Panc1 (cell line): ENCODE measurements around the gene ITGA2B. TPM values are rescaled to one million over a fixed set of nuclear protein-coding genes. Genes with fewer than 3 reads are reported as not detected.

Experiments
- ATAC-seq: fragments of 200-7000 bp; cut with Tn5 transposase; 2 replicates; pipeline ENCODE4 v1.9.1; 2020; ENCODE audit warnings: mild to moderate bottlenecking, moderate library complexity
- BruUV-seq: library from RNA; stranded (reverse); fragments of 400-500 nt; replicated peaks from 2 replicates; lab custom pipeline; 2021; lab: Mats Ljungman, UMichigan
- CTCF ChIA-PET: fragments of 300-600 bp; sonication (Branson Sonifier 250); formaldehyde crosslinking; loops from one replicate; lab custom pipeline; 2022; ENCODE audit warnings: antibody characterized with exemption; lab: Charles Lee
- POLR2A ChIA-PET: fragments of 300-600 bp; sonication (Branson Sonifier 250); formaldehyde crosslinking; loops from one replicate; lab custom pipeline; 2022; ENCODE audit warnings: antibody characterized with exemption; lab: Charles Lee
- DNase-seq: peaks from one replicate; pipeline ENCODE4 v3.0.0-alpha.2; 2010; ENCODE audit warnings: low read depth, low spot score
- H3K27ac ChIP-seq: 2 replicates; pipeline ENCODE4 v1.5.1; 2011; ENCODE audit warnings: mild to moderate bottlenecking, low read length, inconsistent platforms
- H3K27me3 ChIP-seq: fragments of 200-500 bp; sonication (Bioruptor generic); 2 replicates; pipeline ENCODE4 v1.6.0; 2014; ENCODE audit warnings: low read length, inconsistent platforms; ENCODE audit not compliant: control insufficient read depth, insufficient read depth
- H3K36me3 ChIP-seq: fragments of 200-500 bp; sonication (Bioruptor generic); 2 replicates; pipeline ENCODE4 v1.5.1; 2014; ENCODE audit warnings: inconsistent platforms, mild to moderate bottlenecking, low read length, moderate library complexity; ENCODE audit not compliant: control insufficient read depth, insufficient read depth
- H3K4me1 ChIP-seq: 2 replicates; pipeline ENCODE4 v1.5.1; 2011; ENCODE audit warnings: inconsistent platforms, mild to moderate bottlenecking, low read length, moderate library complexity; ENCODE audit not compliant: control insufficient read depth, insufficient read depth
- H3K4me3 ChIP-seq, 2 experiments: 2 replicates each; pipeline ENCODE4 v1.5.1; 2011 to 2012; ENCODE audit warnings: low read depth in 2 of 2, low read length in 2 of 2, mild to moderate bottlenecking in 2 of 2, inconsistent platforms in 1 of 2, moderate library complexity in 1 of 2
- H3K9me3 ChIP-seq: fragments of 200-500 bp; sonication (Bioruptor generic); 2 replicates; pipeline ENCODE4 v1.5.1; 2014; ENCODE audit warnings: low read depth, mild to moderate bottlenecking, inconsistent platforms, low read length, moderate library complexity; ENCODE audit not compliant: control insufficient read depth, insufficient read depth
- POLR2AphosphoS5 ChIP-seq: IDR thresholded peaks from 2 replicates; pipeline ENCODE4 v1.6.1; 2012; ENCODE audit warnings: mild to moderate bottlenecking, low read depth, low read length, moderate library complexity
- REST ChIP-seq, 2 experiments: IDR thresholded peaks; 2 replicates each; pipeline ENCODE4 v1.6.1; 2011 to 2012; ENCODE audit warnings: low read depth in 2 of 2, control low read depth in 1 of 2, low read length in 1 of 2, mild to moderate bottlenecking in 1 of 2, moderate library complexity in 1 of 2; ENCODE audit not compliant: insufficient read depth in 1 of 2
- SIN3A ChIP-seq: IDR thresholded peaks from 2 replicates; pipeline ENCODE4 v1.6.1; 2012; ENCODE audit warnings: low read depth, mild to moderate bottlenecking, low read length, moderate library complexity, borderline replicate concordance; ENCODE audit not compliant: insufficient read depth
- TCF7L2 ChIP-seq: IDR thresholded peaks from 2 replicates; pipeline ENCODE4 v1.6.1; 2011; ENCODE audit warnings: mild to moderate bottlenecking, low read depth, low read length, inconsistent platforms
- in situ Hi-C: cut with HindIII; loops from 2 replicates; pipeline ENCODE4 v1.10.0; 2016; ENCODE audit warnings: low sequenced_read_pairs, low pct_unique_long_range_greater_than_20kb
- intact Hi-C: fragments of 100-400 bp; cut with micrococcal nuclease; formaldehyde crosslinking; loops from one replicate; pipeline ENCODE4 v1.10.0; 2022; ENCODE audit not compliant: unreplicated experiment
- total RNA-seq: library from RNA; stranded (reverse); gene quantifications from one replicate; pipeline ENCODE4 v1.2.1, GENCODE V29; 2021; ENCODE audit not compliant: unreplicated experiment
- TF ChIP-seq, protein P1 (sequence below): fragments of 450-650 bp; IDR thresholded peaks from 2 replicates; pipeline ENCODE4 v1.5.1; 2017; ENCODE audit warnings: mild to moderate bottlenecking

The ITGA2B gene
- total RNA-seq, 1 experiment from 2014 or later = 2.4 TPM

DNA sequence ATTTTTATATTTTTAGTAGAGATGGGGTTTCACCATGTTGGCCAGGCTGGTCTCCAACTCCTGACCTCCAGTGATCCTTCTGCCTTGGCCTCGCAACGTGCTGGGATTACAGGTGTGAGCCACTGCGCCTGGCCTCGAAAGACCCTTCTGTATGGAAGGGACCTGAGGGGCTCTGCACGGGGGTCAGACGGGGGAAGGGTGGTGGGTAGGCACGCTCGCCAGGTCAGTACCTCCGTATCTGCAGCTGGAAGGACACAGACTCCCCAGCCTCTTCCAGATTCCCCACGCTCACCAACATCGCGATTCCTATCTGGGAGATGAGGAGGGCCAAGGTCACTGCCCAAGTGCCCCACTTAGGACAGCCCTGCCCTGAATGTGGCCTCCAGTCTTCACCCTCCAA is 12.7 kb downstream of the ITGA2B start:
- DNase-seq (no peak), ATAC-seq (no peak)
- no peaks in the 10 kb centered on the region for H3K36me3 ChIP-seq
- ChIA-PET POLR2A (no interaction called here), CTCF (no interaction called here)
- no peak for TF ChIP-seq SIN3A
- no peak overlapping the region for H3K4me3 ChIP-seq
- no peak overlapping the region for H3K27ac ChIP-seq
- intact Hi-C loops (no loop called here), in situ Hi-C loops (no loop called here)
- H3K9me3 ChIP-seq = no peaks in the 10 kb centered on the region
- no TSS peak for BruUV-seq
- H3K27me3 ChIP-seq = no peaks in the 10 kb centered on the region
- H3K4me1 ChIP-seq = no peaks in the 10 kb centered on the region

GRCh38 chr17:44376124-44376523 is 13.3 kb downstream of the ITGA2B start:
- in situ Hi-C loops = no loop called here
- Histone ChIP-seq H3K27me3 (no peaks in the 10 kb centered on the region), H3K36me3 (no peaks in the 10 kb centered on the region), H3K27ac (no peak overlapping the region), H3K4me3 (no peak overlapping the region), H3K9me3 (no peaks in the 10 kb centered on the region), H3K4me1 (no peaks in the 10 kb centered on the region)
- intact Hi-C loops = no loop called here
- ATAC-seq (no peak), DNase-seq (no peak)
- ChIA-PET POLR2A (no interaction called here), CTCF (no interaction called here)
- no TSS peak for BruUV-seq
- TF ChIP-seq, protein P1, sequence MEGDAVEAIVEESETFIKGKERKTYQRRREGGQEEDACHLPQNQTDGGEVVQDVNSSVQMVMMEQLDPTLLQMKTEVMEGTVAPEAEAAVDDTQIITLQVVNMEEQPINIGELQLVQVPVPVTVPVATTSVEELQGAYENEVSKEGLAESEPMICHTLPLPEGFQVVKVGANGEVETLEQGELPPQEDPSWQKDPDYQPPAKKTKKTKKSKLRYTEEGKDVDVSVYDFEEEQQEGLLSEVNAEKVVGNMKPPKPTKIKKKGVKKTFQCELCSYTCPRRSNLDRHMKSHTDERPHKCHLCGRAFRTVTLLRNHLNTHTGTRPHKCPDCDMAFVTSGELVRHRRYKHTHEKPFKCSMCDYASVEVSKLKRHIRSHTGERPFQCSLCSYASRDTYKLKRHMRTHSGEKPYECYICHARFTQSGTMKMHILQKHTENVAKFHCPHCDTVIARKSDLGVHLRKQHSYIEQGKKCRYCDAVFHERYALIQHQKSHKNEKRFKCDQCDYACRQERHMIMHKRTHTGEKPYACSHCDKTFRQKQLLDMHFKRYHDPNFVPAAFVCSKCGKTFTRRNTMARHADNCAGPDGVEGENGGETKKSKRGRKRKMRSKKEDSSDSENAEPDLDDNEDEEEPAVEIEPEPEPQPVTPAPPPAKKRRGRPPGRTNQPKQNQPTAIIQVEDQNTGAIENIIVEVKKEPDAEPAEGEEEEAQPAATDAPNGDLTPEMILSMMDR = peak; percentile 22; the same call in 1 of the 2 replicates
- TF ChIP-seq POLR2AphosphoS5 = no peak

DNA sequence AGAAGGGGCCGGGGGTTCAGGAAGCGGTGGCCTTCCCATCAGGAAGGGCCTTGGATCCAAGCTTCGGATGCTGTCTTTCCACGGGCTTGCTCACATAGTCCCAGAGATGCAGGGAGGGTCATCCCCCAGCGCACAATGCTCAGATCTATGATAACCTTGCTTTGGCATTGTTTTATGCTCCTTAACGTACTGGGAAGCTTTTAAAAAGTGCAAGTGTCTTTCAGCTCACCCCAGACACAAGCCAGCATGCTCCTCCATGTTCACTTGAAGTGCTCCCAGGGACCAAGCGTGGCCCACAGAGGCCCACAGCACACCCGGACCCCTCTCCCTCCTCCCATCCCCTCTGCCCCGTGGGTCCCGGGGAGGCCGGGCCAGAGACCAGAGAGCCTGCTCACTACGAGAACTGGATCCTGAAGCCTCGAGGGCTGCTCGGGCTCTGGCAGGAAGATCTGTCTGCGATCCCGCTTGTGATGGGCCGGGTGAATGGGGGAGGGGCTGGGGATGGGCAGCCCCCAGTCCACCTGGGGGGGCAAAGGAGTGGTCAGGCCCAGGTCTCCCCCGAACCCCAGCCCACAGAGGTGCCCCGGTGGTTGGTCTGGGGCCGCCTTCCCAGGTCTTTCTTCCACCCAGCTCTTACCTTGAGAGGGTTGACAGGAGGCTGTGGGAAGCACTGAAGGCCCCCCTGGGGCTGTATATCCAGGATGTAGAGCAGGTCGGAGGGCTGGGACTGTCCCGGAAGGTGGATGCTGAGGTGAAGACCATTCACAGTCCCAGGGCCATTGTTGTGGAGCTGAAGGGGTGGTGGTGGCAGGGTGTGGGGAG is 14.0 kb downstream of the ITGA2B start:
- DNase-seq (no peak), ATAC-seq (0 out of 2 replicates have a peak, but pooled peaks have one; percentile 52)
- H3K4me3 ChIP-seq = no peak overlapping the region
- no peaks in the 10 kb centered on the region for H3K36me3 ChIP-seq
- no peak overlapping the region for H3K27ac ChIP-seq
- POLR2A ChIA-PET = no interaction called here
- no peak for TF ChIP-seq SIN3A
- no peak for TF ChIP-seq POLR2AphosphoS5
- TF ChIP-seq REST (IDR thresholded peaks at IDR 0.05; ENCODE audit: insufficient read depth in 1 of 2, low read depth in 2 of 2, low read length in 1 of 2) = no peak
- TF ChIP-seq TCF7L2 = no peak
- TF ChIP-seq, protein P1 = no peak
- intact Hi-C loops (no loop called here), in situ Hi-C loops (no loop called here)
- no peaks in the 10 kb centered on the region for H3K9me3 ChIP-seq
- no peaks in the 10 kb centered on the region for H3K4me1 ChIP-seq
- CTCF ChIA-PET = interaction anchor here (0.6 kb wide), 1 partner anchor 349 kb away, joined by 4 read pairs; no protein-coding TSS in a partner anchor
- no TSS peak for BruUV-seq
- no peaks in the 10 kb centered on the region for H3K27me3 ChIP-seq
